Measurements from ENCODE around the gene SESN2.

- TF ChIP-seq, protein P1, sequence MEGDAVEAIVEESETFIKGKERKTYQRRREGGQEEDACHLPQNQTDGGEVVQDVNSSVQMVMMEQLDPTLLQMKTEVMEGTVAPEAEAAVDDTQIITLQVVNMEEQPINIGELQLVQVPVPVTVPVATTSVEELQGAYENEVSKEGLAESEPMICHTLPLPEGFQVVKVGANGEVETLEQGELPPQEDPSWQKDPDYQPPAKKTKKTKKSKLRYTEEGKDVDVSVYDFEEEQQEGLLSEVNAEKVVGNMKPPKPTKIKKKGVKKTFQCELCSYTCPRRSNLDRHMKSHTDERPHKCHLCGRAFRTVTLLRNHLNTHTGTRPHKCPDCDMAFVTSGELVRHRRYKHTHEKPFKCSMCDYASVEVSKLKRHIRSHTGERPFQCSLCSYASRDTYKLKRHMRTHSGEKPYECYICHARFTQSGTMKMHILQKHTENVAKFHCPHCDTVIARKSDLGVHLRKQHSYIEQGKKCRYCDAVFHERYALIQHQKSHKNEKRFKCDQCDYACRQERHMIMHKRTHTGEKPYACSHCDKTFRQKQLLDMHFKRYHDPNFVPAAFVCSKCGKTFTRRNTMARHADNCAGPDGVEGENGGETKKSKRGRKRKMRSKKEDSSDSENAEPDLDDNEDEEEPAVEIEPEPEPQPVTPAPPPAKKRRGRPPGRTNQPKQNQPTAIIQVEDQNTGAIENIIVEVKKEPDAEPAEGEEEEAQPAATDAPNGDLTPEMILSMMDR (IDR thresholded peaks at IDR 0.05) = no peak
- no peak for TF ChIP-seq POLR2A (IDR thresholded peaks at IDR 0.05)
These were observed 14.6 kb upstream of the SESN2 start for GRCh38 chr1:28244549-28245251.
